Measurements from ENCODE around the gene S100A2.
"Not testable (repeated sequence)": the region's sequence is repeated elsewhere in the genome, so short reads cannot be mapped to it uniquely, and the experiment has no call there.

The S100A2 gene

GRCh38 chr1:153562021-153562420 is 3.6 kb downstream of the S100A2 start:
- not testable (repeated sequence) for DNase-seq

DNA sequence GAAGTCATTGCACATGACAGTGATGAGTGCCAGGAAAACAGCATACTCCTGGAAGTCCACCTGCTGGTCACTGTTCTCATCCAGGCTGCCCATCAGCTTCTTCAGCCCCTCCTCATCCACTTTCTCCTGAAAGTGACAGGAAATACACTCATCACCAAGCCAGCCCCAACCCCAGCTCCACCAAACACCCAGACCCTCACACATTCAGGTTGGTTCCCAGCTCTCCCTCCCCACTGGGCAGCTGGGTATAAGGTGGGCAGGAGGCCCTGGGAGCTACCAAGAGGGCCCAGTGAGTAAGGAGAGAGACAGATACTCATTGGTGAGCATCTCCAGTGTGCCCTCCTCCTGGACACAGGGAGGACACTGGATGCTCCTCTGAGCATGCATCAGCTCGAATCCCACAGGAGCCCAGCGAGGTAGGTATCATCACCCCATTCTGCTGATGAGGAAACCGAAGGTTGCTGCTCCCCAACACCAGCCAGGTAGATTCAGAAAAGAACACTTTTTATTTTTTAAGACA is 4.1 kb downstream of the S100A2 start:
- DNase-seq = no peak

GRCh38 chr1:153560771-153561465 is 4.7 kb downstream of the S100A2 start:
- DNase-seq = no peak

- DNase-seq = no peak
Measured at GRCh38 chr1:153560241-153560640, 5.4 kb downstream of the S100A2 start.

DNA sequence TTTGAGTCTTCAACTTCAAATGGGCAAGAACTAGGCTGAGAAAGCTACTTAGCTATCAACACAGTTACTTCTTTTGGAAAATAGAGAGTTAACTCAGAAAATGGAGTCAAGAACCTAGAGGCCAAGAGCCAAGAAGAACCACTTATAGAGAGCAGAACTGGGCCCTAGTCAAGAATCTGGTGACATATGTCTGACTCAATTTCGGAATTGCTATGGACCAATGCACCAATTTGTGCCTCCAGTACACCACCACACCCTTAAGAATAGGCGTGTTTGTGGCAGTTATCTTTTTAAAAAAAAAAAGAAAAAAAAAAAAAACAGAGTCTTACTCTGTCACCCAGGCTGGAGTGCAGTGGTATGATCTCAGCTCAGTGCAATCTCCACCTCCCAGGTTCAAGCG is 7.8 kb downstream of the S100A2 start:
- DNase-seq = no peak

- no peak for DNase-seq
Measured at GRCh38 chr1:153556348-153556747, 9.3 kb downstream of the S100A2 start.

- no peak for DNase-seq
Measured at GRCh38 chr1:153553830-153554541, 11.7 kb downstream of the S100A2 start.

DNA sequence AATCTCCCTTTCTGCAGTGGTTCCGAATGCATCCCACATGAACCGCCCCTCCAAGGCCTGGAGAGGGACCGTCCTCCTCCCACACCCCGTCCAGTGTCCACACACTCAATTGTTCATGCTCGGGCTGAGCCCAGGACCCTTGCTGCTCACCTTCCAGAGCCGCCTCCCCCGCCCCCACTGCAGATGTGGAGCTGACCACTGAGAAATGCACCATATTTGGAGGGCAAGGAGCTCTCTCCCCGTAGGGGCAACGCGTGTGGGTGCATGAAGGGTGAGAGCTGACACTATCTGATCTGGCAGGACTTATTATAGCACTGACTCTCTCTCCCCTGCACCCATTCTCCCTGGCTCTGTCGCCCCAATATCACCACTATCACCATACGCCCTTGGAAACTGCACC is 12.5 kb downstream of the S100A2 start:
- DNase-seq = no peak

- no peak for DNase-seq
Measured at GRCh38 chr1:153552335-153552734, 13.3 kb downstream of the S100A2 start.

- no peak for DNase-seq
Measured at GRCh38 chr1:153550827-153551500, 14.7 kb downstream of the S100A2 start.

DNA sequence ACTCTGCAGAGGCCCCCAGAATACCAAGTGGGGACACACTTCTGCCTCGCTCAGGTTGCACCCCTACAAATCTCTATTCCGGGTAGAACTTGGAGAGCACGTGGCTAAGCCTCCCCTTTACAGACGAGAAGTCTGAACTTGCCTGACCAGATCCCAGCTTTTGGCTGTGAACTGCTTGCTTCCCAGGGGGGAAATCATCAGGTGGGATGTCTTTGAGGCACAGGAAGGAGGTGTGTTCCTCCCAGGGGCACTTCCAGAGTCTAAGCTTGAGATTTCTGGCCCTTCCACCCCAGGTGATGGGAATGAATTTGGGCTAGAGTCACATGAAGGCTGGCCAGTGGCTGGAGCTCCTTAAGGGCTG is 15.3 kb downstream of the S100A2 start:
- DNase-seq = no peak

DNA sequence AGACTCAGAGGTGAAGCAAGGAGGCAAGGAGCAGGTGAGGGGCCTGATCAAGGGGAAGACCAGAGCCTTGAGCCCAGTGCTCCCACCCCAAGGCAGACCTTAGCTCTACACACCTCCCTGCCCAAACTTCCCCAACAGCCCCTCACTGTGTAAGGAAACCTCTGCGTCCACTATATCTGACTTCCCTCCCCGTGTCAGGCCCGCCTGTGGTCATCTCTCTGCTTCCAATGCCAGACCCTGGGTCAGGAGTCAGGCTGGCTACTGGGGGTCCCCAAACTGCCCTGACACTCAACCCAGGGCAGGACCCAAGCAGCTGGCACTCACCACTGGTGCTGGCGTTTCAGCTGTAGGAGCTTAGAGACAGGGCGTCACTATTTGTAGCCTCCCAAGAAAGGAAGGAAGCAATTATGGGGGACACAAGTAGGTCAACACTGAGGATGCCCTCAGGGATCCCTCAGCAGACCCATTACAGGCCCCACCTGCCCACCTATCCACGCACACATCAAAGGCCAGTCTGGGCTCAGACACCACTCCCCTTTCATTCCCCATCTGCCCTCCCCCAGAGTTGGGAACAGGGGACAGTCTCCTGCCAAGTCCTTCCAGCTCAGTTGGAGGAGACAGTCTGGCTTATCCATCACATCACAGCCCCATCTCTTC is 15.8 kb downstream of the S100A2 start:
- no peak for DNase-seq

DNA sequence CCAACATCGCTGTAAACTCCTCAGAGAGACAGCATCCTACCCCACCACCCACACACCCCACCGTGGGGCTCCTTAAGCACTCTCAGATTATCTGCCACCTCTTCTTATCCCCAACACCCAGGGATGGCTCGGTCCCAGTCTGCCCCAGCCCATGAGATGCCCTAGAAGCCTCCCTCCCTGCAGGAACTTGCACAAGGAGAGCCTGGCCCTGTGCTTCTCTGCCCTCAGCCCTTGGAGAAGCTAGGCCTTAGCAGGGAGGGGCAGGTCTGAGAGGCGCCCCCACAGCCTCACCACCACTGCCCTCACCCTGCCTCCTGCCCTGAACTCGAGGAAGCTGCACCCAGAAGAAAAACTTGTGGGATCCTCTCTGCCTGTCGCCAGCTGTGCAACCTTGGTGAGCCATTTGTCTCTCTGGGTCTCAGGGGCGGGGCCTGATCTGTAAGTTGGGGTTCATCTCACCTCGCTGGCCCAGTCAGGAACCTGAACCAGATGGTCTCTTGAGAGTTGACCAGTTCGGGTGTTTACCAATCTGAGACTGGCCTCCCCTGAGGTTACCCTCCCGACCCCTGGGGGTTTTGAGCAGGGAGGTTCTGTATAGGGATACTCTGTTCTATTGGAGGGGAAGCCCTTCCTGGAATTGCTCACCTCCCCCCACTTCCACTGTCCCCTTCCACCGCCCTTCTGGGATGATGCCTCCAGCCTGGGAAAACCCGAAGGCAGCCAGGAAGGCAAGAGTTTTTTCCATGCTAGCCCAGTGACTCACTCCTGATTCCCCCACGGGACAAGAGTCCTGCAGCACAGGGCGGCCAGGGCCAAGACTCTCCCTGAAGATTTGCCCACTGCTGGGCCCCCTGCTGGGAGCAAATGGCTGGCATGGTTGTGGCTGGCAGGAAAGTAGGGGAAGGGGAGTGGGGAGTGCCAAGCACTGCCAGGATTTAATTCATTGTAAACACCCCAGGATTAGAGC is 16.6 kb downstream of the S100A2 start, which contains the start of gene S100A3:
TSS of gene S100A3 (minus strand) at position 537 of the 967 bp plus-strand sequence. CDS start 773 bp downstream, outside the sequence.
- DNase-seq = no peak

- DNase-seq = no peak
Measured at GRCh38 chr1:153547560-153548551, 17.8 kb downstream of the S100A2 start.

- DNase-seq = no peak
Measured at GRCh38 chr1:153546796-153547559, 18.7 kb downstream of the S100A2 start.

DNA sequence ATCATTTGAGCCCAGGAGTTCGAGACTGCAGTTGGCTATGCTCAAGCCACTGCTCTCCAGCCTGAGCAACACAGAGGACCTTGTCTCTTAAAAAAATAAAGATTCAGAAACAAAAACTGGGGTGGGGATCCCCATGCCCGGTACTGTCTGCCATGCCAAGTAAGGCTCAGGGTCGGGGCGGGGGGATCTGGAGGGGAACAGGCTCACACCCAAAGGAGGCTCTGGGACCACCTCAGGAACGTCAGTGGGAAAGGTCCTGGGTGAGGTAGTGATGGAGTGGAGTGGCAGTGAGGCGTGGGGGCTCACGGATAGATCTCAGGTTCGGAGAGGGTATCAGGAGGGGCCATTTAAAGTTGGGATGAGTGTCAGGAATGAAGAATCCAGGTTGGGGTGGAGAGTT is 19.3 kb downstream of the S100A2 start:
- DNase-seq = no peak

DNA sequence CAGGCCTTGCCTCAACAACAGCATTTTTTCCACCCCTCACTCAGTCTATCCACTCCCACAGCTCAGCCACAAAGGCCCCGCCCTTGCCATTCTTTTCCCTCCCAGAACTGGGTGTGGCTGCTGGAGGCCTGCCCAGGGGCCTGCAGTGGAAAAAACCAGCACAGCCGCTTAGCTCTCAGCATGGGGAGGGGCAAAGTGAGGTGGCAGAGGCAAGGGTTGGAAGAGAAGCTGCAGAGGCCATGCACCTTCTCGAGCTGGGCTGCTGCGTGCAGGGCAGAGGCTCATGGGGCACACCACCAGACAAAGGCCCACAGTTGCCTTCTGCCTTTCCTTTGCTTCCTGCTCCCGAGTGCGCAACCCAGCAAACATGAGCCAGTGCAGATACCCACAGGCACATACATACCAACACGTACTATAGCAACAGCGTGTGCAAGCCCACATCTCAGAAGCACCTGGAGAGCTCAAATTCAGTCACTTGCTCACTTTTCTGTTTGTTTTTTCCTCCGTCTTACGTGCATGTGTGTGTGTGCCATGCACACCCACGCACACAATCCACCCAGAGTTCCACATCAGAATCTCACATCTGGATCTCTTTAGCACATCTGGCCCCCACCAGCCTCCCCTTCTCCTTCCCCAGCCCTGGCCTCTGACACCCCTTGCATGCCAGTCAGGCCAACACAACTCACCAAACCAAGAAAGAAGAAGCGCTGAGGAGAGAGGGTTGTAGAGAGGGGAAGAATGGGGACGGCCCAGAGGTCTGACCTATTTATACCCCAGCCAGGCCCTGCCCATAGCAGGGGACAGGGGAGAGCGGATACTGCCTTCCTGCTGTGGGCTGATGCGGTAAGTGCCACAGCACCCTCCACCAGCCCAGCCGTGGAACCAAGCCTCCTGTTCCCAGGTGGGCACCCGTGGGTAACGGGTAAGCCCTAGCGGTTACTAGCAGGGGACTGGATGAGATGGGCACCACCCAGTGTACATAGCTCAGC is 20.3 kb downstream of the S100A2 start, which contains the start of gene S100A4:
TSS of gene S100A4 (minus strand) at position 740 of the 989 bp plus-strand sequence. CDS start 1,012 bp downstream, outside the sequence.
- peak; percentile 97 for DNase-seq

GRCh38 chr1:153544453-153545066 is 21.1 kb downstream of the S100A2 start:
- DNase-seq = no peak

Data from DMS153 (cell line).